Measurements from ENCODE around the gene KRT6A. TPM values are rescaled to one million over a fixed set of nuclear protein-coding genes. Genes with fewer than 3 reads are reported as not detected.

The KRT6A gene
- total and polyA plus RNA-seq, 10 of the 15 experiments (the other 5 are each of a cell fraction or from before 2014, with no cell fraction given): 0.96 TPM; not detected in 9

GRCh38 chr12:52525661-52526499 lies 32.8 kb upstream of the KRT6A start:
- Histone ChIP-seq H3K36me3 (ENCODE audit: control insufficient read depth in 2 of 2, insufficient read depth in 2 of 2, low read length in 1 of 2) (no peaks in the 10 kb centered on the region), H3K27me3 (replicated peaks in 1 of 2; ENCODE audit: control insufficient read depth in 2 of 2, insufficient read depth in 2 of 2, low read length in 1 of 2) (peaks cover 0 to 11% of the 10 kb centered on the region in 2 experiments; a peak in 3 of 4 replicates), H3K9me3 (replicated peaks; ENCODE audit: control insufficient read depth, insufficient read depth, low read length) (no peaks in the 10 kb centered on the region), H3K4me3 (no peak overlapping the region), H2AFZ (ENCODE audit: control insufficient read depth, low read depth, low read length) (no peak overlapping the region), H3K27ac (ENCODE audit: control insufficient read depth, insufficient read depth) (no peak overlapping the region), H4K20me1 (ENCODE audit: control insufficient read depth, insufficient read depth) (no peaks in the 10 kb centered on the region), H3K4me1 (ENCODE audit: control insufficient read depth, insufficient read depth, low read length) (no peaks in the 10 kb centered on the region), H3K9ac (ENCODE audit: control insufficient read depth, insufficient read depth, low read length) (no peak overlapping the region), H3K79me2 (ENCODE audit: control insufficient read depth, insufficient read depth, low read length) (no peaks in the 10 kb centered on the region), H3K4me2 (ENCODE audit: control insufficient read depth, insufficient read depth) (no peak overlapping the region)
- ChIA-PET RAD21 (ENCODE audit: unreplicated experiment) (no interaction called here), POLR2A (no interaction called here), CTCF (no interaction called here), SMC1A (ENCODE audit: uncharacterized antibody, unreplicated experiment) (no interaction called here)
- in situ Hi-C loops (cut with MboI) (no loop called here), intact Hi-C loops (cut with micrococcal nuclease; ENCODE audit: unreplicated experiment) (no loop called here)
- WGBS (ENCODE audit: insufficient coverage, insufficient replicate concordance, low lambda C conversion rate, missing lambda C conversion rate): 21% methylated on average over 13 of the region's 13 CpGs
- BruUV-seq (replicated peaks): no TSS peak
- no peak for ATAC-seq
- no peak for DNase-seq (ENCODE audit: low read depth, low spot score)
- no peak for FAIRE-seq
- TF ChIP-seq ATF3 (IDR thresholded peaks at IDR 0.05; ENCODE audit: borderline replicate concordance, extremely low read depth, low read depth, low read length) (no peak), ZZZ3 (IDR thresholded peaks at IDR 0.05; ENCODE audit: control insufficient read depth, insufficient read length, low read depth) (no peak), ESRRA (IDR thresholded peaks at IDR 0.05; ENCODE audit: low read length) (no peak), USF2 (IDR thresholded peaks at IDR 0.05; ENCODE audit: borderline replicate concordance, low read depth, low read length) (no peak), ZNF687 (IDR thresholded peaks at IDR 0.05) (no peak), HSF1 (IDR thresholded peaks at IDR 0.05; ENCODE audit: low read depth, low read length) (no peak), BMI1 (IDR thresholded peaks at IDR 0.05; ENCODE audit: borderline replicate concordance) (no peak), NFYB (IDR thresholded peaks at IDR 0.05; ENCODE audit: insufficient read depth, low read depth, low read length) (no peak), PRDM15 (CRISPR knock-in tag; IDR thresholded peaks at IDR 0.05) (no peak), CREB1 (IDR thresholded peaks at IDR 0.05; ENCODE audit: low read depth) (no peak)

All from GM12878 (cell line).